Spinal cord (tissue), 10 donors: ENCODE results near the gene AKNA. TPM values are rescaled to one million over a fixed set of nuclear protein-coding genes. Genes with fewer than 3 reads are reported as not detected.

ENCODE experiments used
- DNase-seq, 6 donors: peaks; one replicate each; pipeline versions ENCODE4 v3.0.0 to v3.0.0-alpha.2; 2013 to 2015; ENCODE audit warnings: low spot score in 6 of 6, low read depth in 4 of 6
- H3K27ac ChIP-seq: one replicate; pipeline ENCODE4 v1.5.1; 2013; ENCODE audit warnings: low read depth, low read length, control low read depth
- H3K27me3 ChIP-seq: one replicate; pipeline ENCODE4 v1.6.1; 2013; ENCODE audit warnings: low read length; ENCODE audit not compliant: control insufficient read depth, insufficient read depth
- H3K36me3 ChIP-seq: one replicate; pipeline ENCODE4 v1.6.1; 2013; ENCODE audit warnings: low read length; ENCODE audit not compliant: control insufficient read depth, insufficient read depth
- H3K4me1 ChIP-seq: one replicate; pipeline ENCODE4 v1.6.1; 2013; ENCODE audit warnings: low read length; ENCODE audit not compliant: control insufficient read depth, insufficient read depth
- H3K4me3 ChIP-seq: one replicate; pipeline ENCODE4 v1.5.1; 2013; ENCODE audit warnings: low read depth, low read length, control low read depth
- H3K9me3 ChIP-seq: one replicate; pipeline ENCODE4 v1.6.1; 2013; ENCODE audit warnings: low read length; ENCODE audit not compliant: control insufficient read depth, insufficient read depth
- WGBS: methylation state at CpG from one replicate; pipeline ENCODE4 v1.1.5; 2013; ENCODE audit warnings: missing lambda C conversion rate; ENCODE audit not compliant: insufficient coverage; 5-methylcytosine and 5-hydroxymethylcytosine counted together
- polyA plus RNA-seq, 2 donors: library from polyadenylated mRNA; unstranded; fragments of 120-200 nt; gene quantifications; one replicate each; pipeline ENCODE4 v1.2.1, GENCODE V29; 2013; ENCODE audit not compliant: insufficient read length in 2 of 2
- total RNA-seq, 2 donors: library from RNA; depleted of rRNA in 1 of 2; stranded (reverse); fragments of 120-200 nt in 1 of 2; fragments of >200 nt in 1 of 2; gene quantifications; one replicate each; pipeline versions ENCODE4 v1.2.3 to v1.2.4, GENCODE V29; 2013 to 2014
- donor health status: healthy.

AKNA gene
- total and polyA plus RNA-seq, 4 donors, result 6.7 to 17.3 (median 14.4) TPM

DNA sequence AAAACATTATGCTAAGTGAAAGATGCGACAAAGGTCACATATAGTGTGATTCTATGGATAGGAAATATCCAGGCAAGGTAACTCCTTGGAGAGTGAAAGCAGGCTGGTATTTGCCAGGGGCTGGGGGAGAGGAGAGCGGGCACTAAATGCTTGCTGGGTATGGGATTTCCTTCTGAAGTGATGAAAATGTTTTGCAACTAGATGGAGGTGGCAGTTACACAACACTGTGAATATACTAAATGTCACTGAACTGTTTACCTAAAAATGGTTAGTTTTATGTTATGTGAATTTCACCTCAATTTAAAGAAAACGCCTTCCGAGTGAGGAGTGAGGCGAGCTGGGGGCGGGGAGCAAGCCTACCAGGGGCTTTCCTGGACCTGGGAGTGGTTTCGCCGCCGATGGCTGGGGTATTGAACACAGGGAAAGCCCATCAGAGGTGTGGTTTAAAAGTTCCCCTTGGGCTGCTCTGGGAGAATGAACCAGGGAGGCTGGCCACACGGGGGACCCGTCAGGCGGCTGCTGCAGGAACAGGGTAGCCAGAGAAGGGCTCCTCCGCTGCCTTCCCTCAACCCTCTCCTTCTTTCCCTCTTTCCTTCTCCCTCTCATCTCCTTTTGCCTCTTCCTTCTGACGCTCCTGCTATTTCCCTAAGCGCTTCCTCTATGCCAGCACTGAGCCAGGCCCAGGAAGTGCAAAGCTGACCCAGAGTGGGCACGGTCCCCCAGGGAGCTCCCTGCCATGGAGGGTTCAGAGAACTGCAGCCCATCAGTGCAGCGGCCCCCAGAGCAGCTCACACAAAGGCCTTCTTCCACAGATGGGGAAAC, 4.9 kb downstream of the AKNA start:
- Histone ChIP-seq H3K9me3 (no peaks in the 10 kb centered on the region), H3K4me1 (peaks cover 53% of the 10 kb centered on the region), H3K4me3 (no peak overlapping the region), H3K36me3 (peaks cover 20% of the 10 kb centered on the region), H3K27me3 (no peaks in the 10 kb centered on the region), H3K27ac (peak overlapping the region; percentile 76)
- DNase-seq, result no peak
- WGBS, result 41% methylated on average over 15 of the region's 17 CpGs

DNA sequence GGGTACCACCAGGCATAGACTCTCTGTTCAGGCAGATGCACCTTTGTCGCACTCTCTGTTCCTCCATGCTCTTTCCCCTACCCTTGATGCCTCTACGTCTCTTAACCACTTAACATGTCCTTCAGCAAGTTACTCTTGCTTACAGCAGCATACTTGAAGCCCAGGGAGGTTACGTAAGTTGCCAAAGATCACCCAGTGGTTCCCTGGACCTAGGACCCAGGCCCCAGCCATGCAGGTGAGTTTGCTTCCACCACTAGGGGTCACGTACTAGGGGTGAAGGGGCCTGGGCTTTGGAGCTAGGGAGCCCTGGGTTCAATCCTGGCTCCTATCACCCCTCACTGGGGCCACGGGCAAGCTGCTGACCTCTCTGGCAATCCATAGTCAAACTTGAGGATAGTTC, 8.9 kb downstream of the AKNA start:
- H3K36me3 ChIP-seq, result peaks cover 45% of the 10 kb centered on the region
- H3K27me3 ChIP-seq, result no peaks in the 10 kb centered on the region
- no peak for DNase-seq
- H3K9me3 ChIP-seq, result no peaks in the 10 kb centered on the region
- no peak overlapping the region for H3K27ac ChIP-seq
- H3K4me3 ChIP-seq, result no peak overlapping the region
- WGBS, result 100% methylated on average over 4 of the region's 5 CpGs
- peaks cover 18% of the 10 kb centered on the region for H3K4me1 ChIP-seq

DNA sequence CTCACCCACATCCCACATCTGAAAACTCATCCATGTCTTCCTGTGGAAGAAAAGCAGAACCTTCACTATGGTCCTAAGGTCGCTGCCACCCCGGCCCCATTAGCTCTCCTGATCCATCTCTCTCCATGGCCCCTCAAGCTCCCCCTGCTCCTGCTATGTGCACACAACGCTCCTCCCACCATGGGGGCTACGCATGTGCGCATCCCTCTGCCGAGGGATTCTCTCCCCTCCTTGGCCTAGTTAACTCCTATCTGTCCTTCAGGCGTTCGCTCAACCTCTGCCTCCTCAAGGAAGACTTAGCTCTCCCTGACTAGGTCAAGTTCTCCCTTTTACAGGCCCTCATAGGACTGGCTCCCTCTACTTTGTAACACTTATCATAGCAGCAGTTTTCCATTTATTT, 9.8 kb downstream of the AKNA start:
- no peak overlapping the region for H3K4me3 ChIP-seq
- H3K36me3 ChIP-seq, result peaks cover 53% of the 10 kb centered on the region
- DNase-seq, result no peak
- H3K27ac ChIP-seq, result no peak overlapping the region
- no peaks in the 10 kb centered on the region for H3K27me3 ChIP-seq
- H3K9me3 ChIP-seq, result no peaks in the 10 kb centered on the region
- peaks cover 10% of the 10 kb centered on the region for H3K4me1 ChIP-seq
- whole genome bisulfite sequencing, result 91% methylated on average over 8 of the region's 8 CpGs

DNA sequence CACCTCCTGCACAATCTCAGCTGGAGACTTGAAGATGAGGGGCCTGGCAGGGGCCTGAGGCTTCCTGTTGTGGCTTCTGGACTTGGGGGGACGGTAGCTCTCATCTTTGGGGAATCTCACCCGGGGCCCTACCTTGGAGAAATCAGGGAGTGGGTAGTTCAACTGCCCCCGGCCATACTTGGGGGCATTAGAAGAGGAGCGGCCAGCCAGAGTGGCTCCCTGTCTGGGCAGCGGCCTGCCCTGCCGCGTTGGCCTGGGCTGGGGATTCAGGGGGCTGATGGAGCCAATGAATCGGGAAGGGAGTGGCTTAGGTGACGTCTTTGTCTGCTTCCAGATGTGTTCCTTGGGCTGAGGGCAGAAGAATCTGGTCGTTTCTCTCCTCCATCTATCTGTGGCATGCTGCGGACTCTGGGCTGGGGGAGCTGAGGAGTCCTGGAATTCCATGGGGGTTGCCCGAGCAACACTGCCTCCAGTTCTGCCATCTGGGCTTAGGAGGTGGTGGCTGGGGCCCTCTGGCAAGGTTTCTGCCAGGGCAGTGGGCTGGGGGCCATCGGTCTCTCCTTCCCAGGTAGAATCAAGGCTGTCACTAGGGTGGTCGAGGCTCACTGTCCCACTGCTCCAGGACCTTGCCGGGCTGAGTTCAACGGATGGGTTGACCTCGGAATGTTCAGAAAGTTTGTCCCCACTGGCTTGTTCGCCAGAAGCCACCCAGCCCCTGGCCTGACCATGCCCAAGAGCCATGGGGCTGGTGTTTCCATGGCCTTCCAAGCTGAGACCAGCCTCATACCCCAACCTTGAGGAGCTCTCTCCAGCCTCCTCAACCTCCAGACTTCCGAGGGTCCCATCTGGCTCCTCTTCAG, 11.0 kb downstream of the AKNA start:
- no peaks in the 10 kb centered on the region for H3K9me3 ChIP-seq
- H3K4me1 ChIP-seq, result peaks cover 11% of the 10 kb centered on the region
- no peaks in the 10 kb centered on the region for H3K27me3 ChIP-seq
- no peak overlapping the region for H3K27ac ChIP-seq
- H3K36me3 ChIP-seq, result peaks cover 65% of the 10 kb centered on the region
- WGBS, result 86% methylated on average over 18 of the region's 19 CpGs
- no peak overlapping the region for H3K4me3 ChIP-seq
- no peak for DNase-seq

DNA sequence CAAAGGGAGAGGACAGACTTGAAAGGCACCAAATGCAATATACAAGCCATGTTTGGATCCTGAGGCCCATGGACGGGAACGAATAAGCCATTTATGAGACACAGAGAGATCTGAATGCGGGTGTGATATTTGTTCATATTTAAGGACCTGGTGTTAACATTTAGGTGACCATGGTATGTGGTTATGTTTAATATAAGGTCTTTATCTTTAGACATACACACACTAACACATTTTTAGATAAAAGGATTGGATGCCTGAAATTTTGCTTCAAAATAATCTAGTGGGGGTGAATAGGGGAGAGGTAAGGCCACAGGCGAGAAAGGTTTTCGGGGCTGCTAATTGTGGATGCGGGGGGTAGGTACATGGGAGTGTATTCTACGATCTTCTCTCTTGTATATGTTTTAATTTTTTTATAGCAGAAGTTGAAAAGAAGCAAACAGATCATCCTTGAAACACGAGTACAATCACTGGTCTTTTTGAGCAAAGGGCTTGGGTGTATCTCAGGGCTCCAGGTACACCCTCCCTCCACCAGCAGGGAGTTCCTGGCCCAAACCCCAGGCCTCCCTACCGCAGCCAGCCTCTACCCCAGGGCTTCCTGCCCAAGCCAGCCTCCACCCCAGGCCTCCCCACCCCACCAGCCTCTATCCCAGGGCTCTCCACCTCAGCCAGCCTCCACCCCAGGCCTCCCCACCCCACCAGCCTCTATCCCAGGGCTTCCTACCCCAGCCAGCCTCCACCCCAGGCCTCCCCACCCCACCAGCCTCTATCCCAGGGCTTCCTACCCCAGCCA, 12.2 kb downstream of the AKNA start:
- H3K4me3 ChIP-seq, result no peak overlapping the region
- H3K4me1 ChIP-seq, result peaks cover 23% of the 10 kb centered on the region
- no peak overlapping the region for H3K27ac ChIP-seq
- 95% methylated on average over 6 of the region's 9 CpGs for WGBS
- H3K36me3 ChIP-seq, result peaks cover 63% of the 10 kb centered on the region
- no peak for DNase-seq
- H3K9me3 ChIP-seq, result no peaks in the 10 kb centered on the region
- no peaks in the 10 kb centered on the region for H3K27me3 ChIP-seq

DNA sequence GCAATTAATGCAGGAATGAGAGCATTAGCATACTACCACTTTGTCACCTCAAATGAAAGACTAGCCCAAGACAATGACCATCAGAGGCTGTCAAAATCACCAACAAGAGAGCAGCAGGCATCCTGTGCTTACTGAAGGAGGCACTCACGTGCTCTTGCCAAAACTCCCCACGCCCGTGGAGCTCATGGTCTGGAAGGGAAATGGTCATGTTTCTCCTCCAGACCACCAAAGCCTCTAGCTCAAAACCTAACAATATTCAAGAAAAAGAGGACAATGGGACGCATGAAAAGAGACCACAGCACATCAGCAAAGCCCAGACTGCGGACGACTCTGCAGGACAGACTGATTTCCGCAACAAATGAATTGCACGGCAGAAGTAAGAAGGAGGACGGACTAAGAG, 12.8 kb downstream of the AKNA start:
- H3K27me3 ChIP-seq, result no peaks in the 10 kb centered on the region
- 72% methylated on average over 5 of the region's 9 CpGs for WGBS
- H3K4me3 ChIP-seq, result no peak overlapping the region
- no peak overlapping the region for H3K27ac ChIP-seq
- peaks cover 29% of the 10 kb centered on the region for H3K4me1 ChIP-seq
- peaks cover 68% of the 10 kb centered on the region for H3K36me3 ChIP-seq
- DNase-seq, result no peak
- no peaks in the 10 kb centered on the region for H3K9me3 ChIP-seq

DNA sequence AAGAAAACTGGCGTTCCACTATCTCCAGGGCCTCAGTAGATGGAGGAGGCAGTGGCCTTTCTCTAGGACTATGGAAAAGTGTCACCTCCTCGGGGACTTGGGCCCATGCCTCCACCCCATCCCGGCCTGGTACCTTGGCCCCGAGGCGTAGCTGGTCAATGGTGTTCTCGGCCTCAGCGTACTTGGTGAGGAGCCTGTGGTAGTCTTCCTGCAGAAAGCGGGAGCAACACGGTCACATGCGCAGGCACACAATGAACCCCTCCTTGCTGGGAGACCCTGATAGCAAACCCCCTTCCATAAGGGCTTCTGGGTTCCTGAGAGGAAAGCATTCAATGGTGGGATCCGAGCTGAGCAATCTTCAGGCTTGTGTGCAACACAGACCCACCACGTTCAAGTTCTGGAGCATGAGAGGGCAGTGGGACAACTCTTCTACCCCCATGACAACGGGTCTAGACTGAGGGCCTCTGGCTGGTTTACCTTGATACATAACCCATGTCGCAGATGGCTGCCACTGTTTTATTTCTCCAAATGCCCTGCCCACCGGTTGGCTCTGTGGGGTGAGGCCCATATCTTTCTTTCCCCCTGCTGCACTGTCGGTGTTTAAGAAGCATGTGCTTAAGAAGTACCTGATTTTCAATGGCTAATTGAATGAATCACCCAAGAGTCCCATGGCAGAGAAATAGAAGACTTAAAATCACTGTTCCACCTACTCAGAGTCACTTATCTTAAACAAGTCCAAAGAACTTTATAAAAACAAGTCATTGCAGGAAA, 13.6 kb downstream of the AKNA start:
- no peak for DNase-seq
- Histone ChIP-seq H3K36me3 (peaks cover 64% of the 10 kb centered on the region), H3K27me3 (no peaks in the 10 kb centered on the region), H3K4me1 (peaks cover 31% of the 10 kb centered on the region), H3K4me3 (no peak overlapping the region), H3K9me3 (no peaks in the 10 kb centered on the region), H3K27ac (no peak overlapping the region)
- 93% methylated on average over 13 of the region's 16 CpGs for WGBS

DNA sequence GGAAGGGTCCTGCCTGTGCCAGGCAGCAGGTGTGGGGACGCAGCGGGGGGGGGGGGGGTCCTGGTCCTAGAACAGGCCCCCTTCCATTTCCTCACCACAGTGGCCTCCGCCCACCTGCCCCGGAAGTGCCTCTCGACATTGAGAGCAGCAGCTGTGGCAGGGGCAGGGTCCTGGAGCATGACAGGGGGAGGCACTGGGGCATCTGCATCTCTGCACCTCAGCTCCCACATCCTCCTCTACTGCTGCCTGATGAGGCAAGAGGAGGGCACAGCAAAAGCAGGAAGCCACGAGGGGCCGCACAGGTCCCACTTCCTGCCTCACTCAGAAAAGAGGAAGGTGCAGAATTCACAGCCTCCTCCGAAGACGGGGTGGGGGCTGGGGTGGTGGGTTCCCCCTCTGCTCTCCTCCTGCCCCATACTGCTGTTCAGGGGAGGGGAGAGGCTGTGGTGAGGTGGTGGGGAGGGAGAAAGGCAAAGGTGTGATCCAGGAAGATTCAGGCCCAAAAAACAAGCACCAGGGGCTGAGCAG, 14.8 kb downstream of the AKNA start:
- Histone ChIP-seq H3K4me1 (peaks cover 31% of the 10 kb centered on the region), H3K27me3 (no peaks in the 10 kb centered on the region), H3K36me3 (peaks cover 64% of the 10 kb centered on the region), H3K9me3 (no peaks in the 10 kb centered on the region), H3K27ac (no peak overlapping the region), H3K4me3 (no peak overlapping the region)
- 57% methylated on average over 3 of the region's 9 CpGs for WGBS
- DNase-seq, result no peak
